Astrocyte (in vitro differentiated cells and primary cell): ENCODE results near the gene PCAT6.

Experiments
- EZH2 ChIP-seq: IDR thresholded peaks from 2 replicates; pipeline ENCODE4 v1.6.1; 2012; ENCODE audit warnings: mild to moderate bottlenecking, low read length, inconsistent platforms; ENCODE audit not compliant: insufficient read depth
- TF ChIP-seq, protein P1 (sequence below): IDR thresholded peaks from 2 replicates; pipeline ENCODE4 v1.5.1; 2011; ENCODE audit warnings: low read depth, mild to moderate bottlenecking, inconsistent platforms, low read length, moderate library complexity; ENCODE audit not compliant: insufficient read depth

DNA sequence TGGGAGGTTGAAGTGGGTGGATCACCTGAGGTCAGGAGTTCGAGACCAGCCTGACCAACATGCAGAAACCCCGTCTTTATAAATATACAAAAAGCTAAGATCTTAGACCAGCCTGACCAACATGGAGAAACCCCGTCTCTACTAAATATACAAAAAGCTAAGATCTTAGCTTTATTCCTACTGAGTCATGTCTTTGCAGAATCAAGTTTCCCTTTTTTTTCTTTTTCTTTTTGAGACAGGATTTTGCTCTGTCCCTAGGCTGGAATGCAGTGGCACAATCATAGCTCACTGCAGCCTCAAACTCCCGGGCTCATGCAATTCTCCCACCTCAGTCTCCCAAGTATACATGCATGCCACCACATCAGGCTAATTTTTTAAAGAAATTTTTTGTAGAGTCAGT, 23.9 kb upstream of the PCAT6 start:
- TF ChIP-seq, protein P1, sequence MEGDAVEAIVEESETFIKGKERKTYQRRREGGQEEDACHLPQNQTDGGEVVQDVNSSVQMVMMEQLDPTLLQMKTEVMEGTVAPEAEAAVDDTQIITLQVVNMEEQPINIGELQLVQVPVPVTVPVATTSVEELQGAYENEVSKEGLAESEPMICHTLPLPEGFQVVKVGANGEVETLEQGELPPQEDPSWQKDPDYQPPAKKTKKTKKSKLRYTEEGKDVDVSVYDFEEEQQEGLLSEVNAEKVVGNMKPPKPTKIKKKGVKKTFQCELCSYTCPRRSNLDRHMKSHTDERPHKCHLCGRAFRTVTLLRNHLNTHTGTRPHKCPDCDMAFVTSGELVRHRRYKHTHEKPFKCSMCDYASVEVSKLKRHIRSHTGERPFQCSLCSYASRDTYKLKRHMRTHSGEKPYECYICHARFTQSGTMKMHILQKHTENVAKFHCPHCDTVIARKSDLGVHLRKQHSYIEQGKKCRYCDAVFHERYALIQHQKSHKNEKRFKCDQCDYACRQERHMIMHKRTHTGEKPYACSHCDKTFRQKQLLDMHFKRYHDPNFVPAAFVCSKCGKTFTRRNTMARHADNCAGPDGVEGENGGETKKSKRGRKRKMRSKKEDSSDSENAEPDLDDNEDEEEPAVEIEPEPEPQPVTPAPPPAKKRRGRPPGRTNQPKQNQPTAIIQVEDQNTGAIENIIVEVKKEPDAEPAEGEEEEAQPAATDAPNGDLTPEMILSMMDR: no peak
- TF ChIP-seq EZH2: no peak
